GM18519 (cell line): ENCODE data around the gene C3AR1.
"Not testable (repeated sequence)": the region's sequence is repeated elsewhere in the genome, so short reads cannot be mapped to it uniquely, and the experiment has no call there.

Experiments
- ATAC-seq: cut with Tn5 transposase; IDR thresholded peaks from one replicate; pipeline ENCODE4 v1.9.1; 2021; ENCODE audit warnings: mild to moderate bottlenecking, moderate library complexity; ENCODE audit not compliant: unreplicated experiment, low FRiP score

C3AR1 gene

DNA sequence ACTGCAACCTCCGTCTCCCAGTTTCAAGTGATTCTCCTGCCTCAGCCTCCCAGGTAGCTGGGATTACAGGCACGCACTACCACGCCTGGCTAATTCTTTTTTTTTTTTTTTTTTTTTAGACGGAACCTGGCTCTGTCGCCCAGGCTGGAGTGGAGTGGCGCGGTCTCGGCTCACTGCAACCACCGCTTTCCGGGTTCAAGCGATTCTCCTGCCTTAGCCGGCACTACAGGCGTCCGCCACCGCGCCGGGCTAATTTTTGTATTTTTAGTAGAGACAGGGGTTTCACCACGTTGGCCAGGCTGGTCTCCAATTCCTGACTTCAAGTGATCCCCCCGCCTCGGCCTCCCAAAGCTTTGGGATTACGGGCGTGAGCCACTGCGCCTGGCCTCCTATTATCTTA lies 35.1 kb downstream of the C3AR1 start:
- ATAC-seq = not testable (repeated sequence)

DNA sequence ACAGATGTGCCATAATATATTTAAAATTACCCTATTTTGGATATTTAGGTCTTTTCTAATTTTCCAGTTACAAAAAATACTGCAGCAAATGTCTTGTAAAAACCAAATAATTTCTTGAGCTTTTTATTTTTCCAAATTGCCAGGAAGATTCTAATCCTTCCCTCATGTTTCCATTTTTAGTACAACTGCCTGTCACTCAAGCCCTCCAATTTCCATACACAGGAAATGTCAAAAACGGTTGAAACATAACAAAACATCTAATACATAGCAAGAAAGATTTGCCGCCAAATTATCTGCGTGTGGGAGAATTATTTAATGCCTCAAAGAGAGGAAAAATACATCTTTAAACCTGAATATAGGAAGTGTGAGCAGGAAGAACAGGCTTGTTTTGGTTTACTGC lies 36.0 kb downstream of the C3AR1 start:
- no peak for ATAC-seq

DNA sequence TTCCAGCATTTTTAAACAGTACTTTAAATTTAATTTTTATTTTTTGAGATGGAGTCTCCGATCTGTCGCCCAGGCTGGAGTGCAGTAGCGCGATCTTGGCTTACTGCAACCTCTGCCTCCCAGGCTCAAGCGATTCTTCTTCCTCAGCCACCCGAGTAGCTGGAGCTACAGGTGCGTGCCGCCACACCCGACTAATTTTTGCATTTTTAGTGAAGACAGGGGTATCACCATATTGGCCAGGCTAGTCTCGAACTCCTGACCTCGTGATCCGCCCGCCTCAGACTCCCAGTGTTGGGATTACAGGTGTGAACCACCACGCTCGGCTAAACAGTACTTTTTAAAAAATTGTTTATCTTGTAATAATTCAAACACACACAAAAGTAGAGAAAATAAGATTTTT lies 37.9 kb downstream of the C3AR1 start:
- no peak for ATAC-seq

DNA sequence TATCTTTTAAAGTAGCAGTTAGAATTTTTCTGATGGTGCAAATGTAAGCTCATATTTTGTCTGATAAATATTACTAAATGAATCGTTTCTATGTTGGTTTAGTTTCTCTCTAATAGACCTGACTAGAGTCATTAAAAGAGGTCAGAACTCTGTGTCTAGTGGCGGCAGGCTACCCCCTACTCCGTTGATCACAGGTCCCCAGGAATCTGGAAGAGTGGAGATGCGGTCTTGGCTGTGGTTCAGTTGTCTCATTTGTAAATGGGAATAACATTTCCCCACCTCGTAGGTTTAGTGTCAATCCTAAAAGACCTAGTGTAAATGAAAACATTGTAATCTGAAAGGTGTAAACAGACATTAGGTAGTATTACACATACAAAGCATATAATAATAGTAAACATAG lies 38.3 kb downstream of the C3AR1 start:
- ATAC-seq = no peak

DNA sequence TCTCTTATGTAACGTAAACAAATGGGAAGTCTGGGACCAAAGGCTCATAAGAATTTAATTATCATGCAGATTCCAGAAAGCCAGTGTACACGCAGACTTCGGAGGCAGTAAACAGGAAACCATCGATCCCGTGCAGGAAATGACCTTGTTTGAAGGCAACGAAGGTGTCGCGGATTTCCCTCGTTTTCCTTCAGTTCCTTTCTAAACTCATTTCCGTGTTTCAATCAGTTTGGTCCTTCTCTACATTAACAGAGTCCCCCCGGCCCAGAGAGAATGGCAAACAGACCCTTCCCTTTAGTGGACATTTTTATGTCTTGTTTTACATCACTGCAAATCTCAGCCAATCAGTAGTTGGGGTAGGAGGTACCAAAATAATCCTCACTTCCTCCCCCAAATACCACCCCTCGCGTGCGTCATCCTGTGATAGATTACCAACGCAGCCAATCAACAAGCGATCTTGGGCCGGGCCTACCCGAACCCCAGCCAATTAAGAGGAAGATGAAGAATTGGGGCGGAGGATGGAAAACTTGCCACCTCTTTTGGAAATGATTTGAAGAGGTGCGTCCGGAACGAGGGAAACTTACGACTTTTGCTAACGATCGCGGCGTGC lies 39.8 kb downstream of the C3AR1 start:
- peak; percentile 88 for ATAC-seq

DNA sequence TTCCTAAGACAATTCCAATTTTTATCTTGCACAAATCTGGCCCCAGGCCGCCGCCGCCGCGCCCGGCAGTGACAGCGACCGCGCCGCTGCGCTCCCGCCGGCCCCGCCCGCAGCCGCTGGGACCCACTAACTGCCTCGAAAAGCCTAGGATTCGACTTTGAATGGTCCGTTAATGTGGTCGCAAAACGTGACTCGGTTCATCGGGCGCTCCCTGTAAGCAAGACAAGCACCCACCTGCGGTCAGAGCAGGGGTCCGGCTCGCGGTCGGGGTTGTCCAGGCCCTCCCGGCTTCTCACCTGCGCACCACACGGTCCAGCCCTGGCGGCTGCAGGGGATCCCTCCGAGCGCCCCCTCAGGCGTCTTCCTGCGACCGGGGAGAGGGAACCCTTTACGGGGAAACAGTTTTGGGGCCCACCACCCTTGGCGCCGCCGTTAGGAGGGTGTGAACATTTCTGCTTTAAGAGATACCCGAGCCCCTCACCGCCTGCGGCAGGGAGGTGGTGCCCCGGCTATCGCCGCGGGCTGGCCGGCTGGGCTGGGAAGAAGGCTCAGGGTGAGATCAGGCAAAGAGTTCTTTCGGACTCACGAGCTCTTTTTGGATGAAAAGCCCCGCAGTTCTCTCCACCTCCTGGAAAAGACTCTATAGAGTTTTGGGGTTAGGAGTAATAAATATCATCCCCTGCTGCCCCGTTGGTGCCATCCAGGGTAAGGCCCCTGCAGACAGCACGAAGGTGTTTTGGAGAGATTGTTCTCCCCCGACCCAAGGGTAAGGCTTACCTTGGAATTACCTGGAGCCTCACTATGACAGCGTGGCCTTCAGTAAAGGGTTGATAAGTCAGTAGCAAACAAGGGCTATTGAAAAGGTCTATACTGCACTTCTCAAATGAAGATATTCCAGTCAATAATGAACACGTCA lies 47.2 kb downstream of the C3AR1 start:
- no peak for ATAC-seq

DNA sequence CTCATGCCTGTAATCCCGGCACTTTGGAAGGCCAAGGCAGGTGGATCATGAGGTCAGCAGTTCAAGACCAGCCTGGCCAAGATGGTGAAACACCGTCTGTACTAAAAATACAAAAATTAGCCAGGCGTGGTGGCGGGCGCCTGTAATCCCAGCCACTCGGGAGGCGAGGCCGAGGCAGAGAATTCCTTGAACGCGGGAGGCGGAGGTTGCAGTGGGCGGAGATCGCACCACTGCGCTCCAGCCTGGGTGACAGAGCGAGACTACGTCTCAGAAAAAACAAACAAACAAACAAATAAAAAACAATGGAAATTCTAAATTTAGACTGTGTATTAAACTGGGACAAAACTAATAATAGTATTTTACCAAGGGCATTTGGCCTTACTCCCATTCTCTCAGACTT lies 47.9 kb downstream of the C3AR1 start:
- ATAC-seq = not testable (repeated sequence)

DNA sequence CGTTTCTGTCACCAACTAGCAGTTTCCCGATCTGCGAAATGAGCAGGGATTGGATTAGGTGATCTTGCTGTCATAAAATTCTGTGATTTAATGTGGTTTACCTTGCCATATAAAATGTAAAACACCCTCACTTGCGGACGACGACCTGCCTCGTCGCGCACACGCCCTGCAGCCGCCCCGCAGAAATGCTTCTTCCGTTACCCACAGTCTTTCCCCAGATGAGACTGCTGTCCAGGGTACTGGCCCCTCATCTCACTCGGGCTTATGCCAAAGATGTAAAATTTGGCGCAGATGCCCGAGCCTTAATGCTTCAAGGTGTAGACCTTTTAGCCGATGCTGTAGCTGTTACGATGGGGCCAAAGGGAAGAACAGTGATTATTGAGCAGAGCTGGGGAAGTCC lies 51.3 kb downstream of the C3AR1 start:
- ATAC-seq = no peak

DNA sequence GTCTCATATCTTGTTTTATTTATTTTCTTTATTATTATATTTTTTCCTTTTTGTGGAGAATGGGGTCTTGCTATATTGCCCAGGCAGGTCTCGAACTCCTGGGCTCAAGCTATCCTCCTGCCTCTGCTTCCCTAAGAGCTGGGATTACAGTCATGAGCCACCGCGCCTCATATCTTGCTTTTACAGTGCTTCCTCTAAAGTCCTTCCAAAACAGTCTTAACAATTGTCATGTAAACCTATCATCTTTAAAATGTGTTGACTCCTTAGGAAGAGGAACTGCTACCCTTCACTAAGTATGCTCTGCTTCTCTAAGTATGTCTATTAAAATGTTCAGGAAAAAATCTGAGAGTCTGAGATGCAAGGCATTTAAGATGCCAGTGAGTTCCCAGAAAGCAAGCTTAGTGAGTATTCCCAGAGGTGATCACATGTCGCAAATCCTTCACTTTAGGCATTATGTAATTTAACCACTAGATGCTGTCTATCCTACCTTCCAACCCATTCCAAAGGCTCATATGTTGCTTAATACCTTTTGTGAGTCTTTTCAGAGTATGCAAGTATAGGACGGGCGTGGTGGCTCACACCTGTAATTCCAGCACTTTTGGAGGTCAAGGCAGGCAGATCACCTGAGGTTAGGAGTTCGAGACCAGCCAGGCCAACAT lies 53.4 kb downstream of the C3AR1 start:
- ATAC-seq = no peak

DNA sequence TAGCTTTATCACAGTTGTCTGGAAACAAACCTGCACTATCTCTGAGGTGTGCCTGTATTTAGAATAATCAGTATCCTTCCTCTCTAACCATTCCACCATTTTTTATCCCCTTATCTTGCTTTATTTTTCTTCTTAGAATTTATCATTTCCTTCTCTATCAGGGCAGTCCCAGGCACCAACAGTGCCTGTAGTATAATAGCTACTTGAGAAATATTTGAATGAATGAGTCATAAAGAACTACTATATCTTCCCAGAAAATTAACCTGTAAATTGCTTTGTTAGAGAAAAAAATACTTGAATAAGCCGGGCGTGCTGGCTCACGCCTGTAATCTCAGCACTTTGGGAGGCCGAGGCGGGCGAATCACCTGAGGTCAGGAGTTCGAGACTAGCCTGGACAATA lies 54.8 kb downstream of the C3AR1 start:
- no peak for ATAC-seq
